ENCODE data around the gene CISTR. TPM values are rescaled to one million over a fixed set of nuclear protein-coding genes. Genes with fewer than 3 reads are reported as not detected.

CISTR gene
- total RNA-seq, 1 donor from 2014 or later = not detected

DNA sequence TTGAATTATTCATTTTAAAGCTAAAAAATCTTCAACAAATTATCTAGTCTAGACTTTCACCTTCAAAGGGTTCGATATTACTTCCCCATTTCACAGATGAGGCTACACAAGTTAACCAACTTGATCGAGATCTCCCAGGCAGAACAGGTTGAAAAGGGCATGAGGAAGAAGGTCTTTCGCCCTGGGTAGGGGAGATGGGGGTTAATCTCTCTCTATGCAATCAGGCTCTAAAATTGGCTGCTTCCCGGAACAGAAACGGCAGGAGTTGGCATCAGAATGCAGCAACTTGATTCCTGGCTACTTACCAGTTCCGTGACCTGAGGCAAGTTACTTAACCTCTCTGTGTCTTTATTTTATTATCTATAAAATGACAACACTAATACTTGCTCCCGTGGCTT, 2.4 kb upstream of the CISTR start:
- TF ChIP-seq, protein P1, sequence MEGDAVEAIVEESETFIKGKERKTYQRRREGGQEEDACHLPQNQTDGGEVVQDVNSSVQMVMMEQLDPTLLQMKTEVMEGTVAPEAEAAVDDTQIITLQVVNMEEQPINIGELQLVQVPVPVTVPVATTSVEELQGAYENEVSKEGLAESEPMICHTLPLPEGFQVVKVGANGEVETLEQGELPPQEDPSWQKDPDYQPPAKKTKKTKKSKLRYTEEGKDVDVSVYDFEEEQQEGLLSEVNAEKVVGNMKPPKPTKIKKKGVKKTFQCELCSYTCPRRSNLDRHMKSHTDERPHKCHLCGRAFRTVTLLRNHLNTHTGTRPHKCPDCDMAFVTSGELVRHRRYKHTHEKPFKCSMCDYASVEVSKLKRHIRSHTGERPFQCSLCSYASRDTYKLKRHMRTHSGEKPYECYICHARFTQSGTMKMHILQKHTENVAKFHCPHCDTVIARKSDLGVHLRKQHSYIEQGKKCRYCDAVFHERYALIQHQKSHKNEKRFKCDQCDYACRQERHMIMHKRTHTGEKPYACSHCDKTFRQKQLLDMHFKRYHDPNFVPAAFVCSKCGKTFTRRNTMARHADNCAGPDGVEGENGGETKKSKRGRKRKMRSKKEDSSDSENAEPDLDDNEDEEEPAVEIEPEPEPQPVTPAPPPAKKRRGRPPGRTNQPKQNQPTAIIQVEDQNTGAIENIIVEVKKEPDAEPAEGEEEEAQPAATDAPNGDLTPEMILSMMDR (IDR thresholded peaks at IDR 0.05) = no peak
- intact Hi-C loops (cut with DNase I) = no loop called here
- Histone ChIP-seq H3K27me3 (ENCODE audit: low read depth) (peaks cover 40% of the 10 kb centered on the region), H3K27ac (no peak overlapping the region), H3K36me3 (no peaks in the 10 kb centered on the region), H3K9me3 (no peaks in the 10 kb centered on the region), H3K4me3 (no peak overlapping the region), H3K4me1 (peaks cover 31% of the 10 kb centered on the region)
- ATAC-seq = no peak
- DNase-seq = no peak

DNA sequence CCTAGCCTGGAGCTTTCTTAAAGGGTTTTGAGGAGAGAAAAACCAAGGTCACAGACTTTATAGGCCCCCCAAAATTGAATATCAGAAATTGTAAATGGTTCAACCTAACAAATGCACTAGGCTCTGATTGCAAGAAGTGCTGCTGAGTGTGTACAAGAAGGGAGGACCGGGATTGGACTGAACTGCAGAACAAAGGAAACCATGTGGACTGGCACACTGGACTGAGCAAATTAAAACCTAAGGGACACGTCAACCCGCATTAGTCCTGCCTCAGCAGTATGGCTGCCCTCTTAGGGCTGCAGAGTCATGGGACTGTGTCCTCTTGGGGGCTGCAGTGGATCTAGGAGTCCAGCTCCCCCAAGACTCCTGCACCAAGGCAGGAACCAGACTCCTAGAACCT, 842 bp upstream of the CISTR start:
- TF ChIP-seq, protein P1 (IDR thresholded peaks at IDR 0.05) = no peak
- DNase-seq = no peak
- Histone ChIP-seq H3K9me3 (no peaks in the 10 kb centered on the region), H3K27ac (no peak overlapping the region), H3K4me1 (peaks cover 31% of the 10 kb centered on the region), H3K4me3 (no peak overlapping the region), H3K36me3 (no peaks in the 10 kb centered on the region), H3K27me3 (ENCODE audit: low read depth) (peaks cover 41% of the 10 kb centered on the region)
- no peak for ATAC-seq
- intact Hi-C loops (cut with DNase I) = no loop called here

DNA sequence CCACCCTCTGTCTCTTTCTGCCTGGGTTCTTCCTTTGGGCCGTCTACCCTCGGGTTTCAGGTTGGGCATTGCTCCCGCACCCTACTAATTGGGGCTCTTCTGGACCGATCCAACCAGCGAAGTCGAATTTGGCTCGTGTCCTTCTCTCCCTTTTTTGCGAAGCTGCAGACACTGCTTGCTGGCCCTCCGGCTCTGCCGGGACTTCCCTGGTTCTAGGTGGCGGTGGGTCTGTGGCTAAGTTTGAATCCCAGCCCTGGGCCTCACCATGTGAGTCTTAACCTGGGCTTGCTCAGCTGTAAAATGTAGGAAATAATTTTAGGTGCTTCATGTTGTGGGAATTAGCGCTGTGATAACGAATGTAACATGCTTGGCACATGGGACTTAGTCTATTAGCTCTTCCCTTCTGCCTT, 418 bp upstream of the CISTR start:
- TF ChIP-seq, protein P1 (IDR thresholded peaks at IDR 0.05) = no peak
- no peak for DNase-seq
- H3K27me3 ChIP-seq (ENCODE audit: low read depth) = peaks cover 46% of the 10 kb centered on the region
- intact Hi-C loops (cut with DNase I) = no loop called here
- ATAC-seq = no peak
- H3K4me3 ChIP-seq = peak overlapping the region; percentile 61
- no peak overlapping the region for H3K27ac ChIP-seq
- H3K9me3 ChIP-seq = no peaks in the 10 kb centered on the region
- H3K4me1 ChIP-seq = peaks cover 31% of the 10 kb centered on the region
- no peaks in the 10 kb centered on the region for H3K36me3 ChIP-seq

DNA sequence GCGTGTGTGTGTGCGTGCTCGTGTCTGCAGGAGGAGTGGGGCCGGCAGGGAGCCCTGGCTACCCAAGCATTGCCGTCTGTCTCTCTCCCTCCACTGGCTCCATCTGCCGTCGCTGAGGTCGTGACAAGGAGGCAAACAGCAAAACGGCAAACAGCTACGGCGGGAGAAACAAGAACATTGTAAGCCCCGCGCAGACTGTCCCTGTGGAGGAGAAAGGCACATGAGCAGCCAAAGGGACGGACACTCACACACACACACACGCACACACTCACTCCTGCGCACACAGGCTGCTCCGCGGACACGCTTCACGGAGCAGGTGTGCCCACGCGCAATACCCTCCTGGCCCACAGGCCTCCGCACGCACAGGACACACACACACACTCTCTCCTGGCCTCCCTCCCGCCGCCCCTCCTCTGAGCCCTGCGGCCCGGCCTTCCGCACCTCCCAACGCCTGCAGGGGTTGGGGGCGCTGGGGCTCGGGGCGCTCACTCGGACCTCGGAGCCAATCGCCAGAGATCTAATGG, 905 bp downstream of the CISTR start:
- peak; percentile 38 to 51 for ATAC-seq
- Histone ChIP-seq H3K4me1 (peaks cover 34% of the 10 kb centered on the region), H3K27me3 (ENCODE audit: low read depth) (peaks cover 52% of the 10 kb centered on the region), H3K36me3 (no peaks in the 10 kb centered on the region), H3K9me3 (no peaks in the 10 kb centered on the region), H3K27ac (peak overlapping the region; percentile 38), H3K4me3 (peak overlapping the region; percentile 61)
- DNase-seq = peak; percentile 57
- intact Hi-C loops (cut with DNase I) = no loop called here
- TF ChIP-seq, protein P1 (IDR thresholded peaks at IDR 0.05) = no peak

DNA sequence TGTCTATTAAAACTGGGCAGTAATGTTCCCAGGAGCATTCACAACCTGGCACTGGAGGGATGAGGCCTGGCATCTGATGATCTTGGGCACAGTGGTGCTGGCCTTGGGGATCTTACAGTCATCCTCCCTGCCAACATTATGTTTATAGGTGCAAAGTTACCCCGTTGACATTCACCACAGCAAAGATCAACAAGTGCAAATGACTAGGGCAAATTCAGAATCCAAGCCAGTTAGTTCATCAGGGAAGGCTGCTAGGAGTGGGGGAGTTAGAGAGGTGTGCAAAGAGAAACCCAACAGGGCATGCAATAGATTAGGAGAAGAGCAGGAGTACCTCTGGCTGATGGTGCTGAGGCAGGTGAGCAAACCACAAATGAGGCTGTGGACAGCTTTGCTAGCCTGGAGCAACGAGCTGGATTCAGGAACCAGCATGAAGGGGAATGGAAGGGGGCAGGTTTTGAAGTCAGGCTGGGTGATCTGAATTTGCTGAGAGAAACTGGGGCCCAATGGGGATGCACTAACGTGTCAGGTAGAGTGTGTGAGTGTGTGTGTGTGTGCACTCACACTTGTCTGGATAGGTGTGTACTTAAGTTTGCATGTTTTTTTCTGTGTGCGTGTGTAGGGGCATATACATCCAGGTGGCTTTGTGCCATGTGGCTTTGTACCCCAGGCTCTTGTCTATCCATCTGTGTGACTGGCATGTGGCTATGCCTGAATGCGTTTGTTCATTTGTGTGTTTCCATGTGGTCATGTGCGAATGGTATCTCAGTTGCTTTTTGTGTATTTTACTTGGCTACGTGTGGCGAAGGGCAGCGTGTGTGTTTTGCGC, 1.6 kb downstream of the CISTR start:
- ATAC-seq (no peak), DNase-seq (no peak)
- no peak overlapping the region for H3K27ac ChIP-seq
- H3K4me1 ChIP-seq = peaks cover 34% of the 10 kb centered on the region
- no peaks in the 10 kb centered on the region for H3K36me3 ChIP-seq
- intact Hi-C loops (cut with DNase I) = loop anchor here (5.0 kb wide), 1 partner anchor 48 kb away; no protein-coding TSS in a partner anchor
- H3K4me3 ChIP-seq = peak overlapping the region; percentile 61
- peaks cover 56% of the 10 kb centered on the region for H3K27me3 ChIP-seq (ENCODE audit: low read depth)
- no peaks in the 10 kb centered on the region for H3K9me3 ChIP-seq
- TF ChIP-seq, protein P1 (IDR thresholded peaks at IDR 0.05) = no peak
